22Rv1 (cell line): ENCODE measurements around the gene PTPRA.

ENCODE experiments used
- CTCF ChIP-seq: fragments of 450-650 bp; IDR thresholded peaks from 2 replicates; pipeline ENCODE4 v1.5.1; 2017; ENCODE audit warnings: mild to moderate bottlenecking
- ZFX ChIP-seq: fragments of 450-650 bp; IDR thresholded peaks from 2 replicates; pipeline ENCODE4 v1.6.1; 2017; ENCODE audit warnings: antibody characterized with exemption, borderline replicate concordance

- no peak for TF ChIP-seq CTCF
- TF ChIP-seq ZFX: no peak
These were observed 114.6 kb downstream of the PTPRA start for GRCh38 chr20:2987861-2988260.
